GM11168 (cell line): ENCODE results near the gene ATP6V1A.
"Not testable (repeated sequence)": the region's sequence is repeated elsewhere in the genome, so short reads cannot be mapped to it uniquely, and the experiment has no call there.

ENCODE experiments used
- in situ Hi-C: fragments of 300-500 bp; cut with MboI; formaldehyde crosslinking; loops from one replicate; pipeline ENCODE4 v1.12.0; 2022; ENCODE audit warnings: low sequenced_read_pairs; ENCODE audit not compliant: unreplicated experiment

The ATP6V1A gene

DNA sequence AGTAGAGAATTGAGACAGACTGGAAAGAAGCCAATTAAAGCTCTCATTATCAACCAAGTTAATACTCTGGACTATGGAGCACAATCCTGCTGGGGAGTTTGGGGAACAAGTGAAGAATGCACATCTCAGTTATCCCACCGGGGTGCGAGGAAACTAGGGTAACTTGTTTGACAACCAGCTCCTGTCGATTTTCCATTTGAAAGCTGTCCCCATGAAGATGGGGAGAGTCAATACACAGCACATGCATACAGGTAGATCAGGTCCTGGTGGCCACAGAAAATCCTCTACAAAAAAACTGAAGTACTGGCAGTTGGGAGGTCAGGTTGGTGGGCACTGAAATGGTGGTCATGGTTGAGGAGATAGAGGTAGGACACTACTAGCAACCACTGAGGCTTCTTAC lies 66.0 kb downstream of the ATP6V1A start:
- in situ Hi-C loops: no loop called here

DNA sequence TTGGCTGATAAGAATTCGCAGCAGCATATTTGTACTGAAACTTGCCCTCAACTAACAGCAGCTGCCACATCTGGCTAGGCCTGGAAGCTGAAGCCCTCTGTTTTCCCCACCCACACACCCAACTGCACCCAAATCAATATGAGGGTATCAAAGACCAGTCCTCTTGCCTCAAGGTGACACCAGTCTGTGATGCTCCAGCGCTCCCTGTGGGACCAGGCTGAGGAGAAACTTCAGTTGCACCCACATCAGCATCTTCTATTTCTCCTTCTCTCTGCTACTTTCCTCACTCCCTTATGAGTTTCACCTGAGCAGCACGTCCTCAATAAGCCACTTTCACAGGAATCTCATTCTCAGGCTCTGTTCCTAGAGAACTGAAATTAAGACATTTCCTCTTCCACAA lies 73.0 kb downstream of the ATP6V1A start:
- in situ Hi-C loops: no loop called here

DNA sequence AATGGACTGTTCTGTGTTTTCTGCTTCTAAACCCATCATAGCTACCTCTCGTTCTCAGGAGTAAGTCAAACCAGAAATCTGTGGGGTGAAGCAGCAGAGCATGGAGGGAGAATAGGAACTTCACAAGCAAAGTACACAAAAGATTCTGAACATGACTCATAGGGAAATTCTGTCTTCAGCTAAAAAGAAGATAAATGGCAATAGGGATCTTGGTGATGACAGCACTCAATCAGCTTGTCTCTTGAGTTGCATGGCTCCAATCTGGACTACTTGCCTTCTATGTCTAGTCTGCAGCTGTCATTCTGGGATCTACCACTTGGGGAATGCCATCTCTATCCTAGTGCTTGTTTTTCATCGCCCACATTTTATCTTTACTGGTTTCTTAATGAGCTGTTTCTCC lies 78.3 kb downstream of the ATP6V1A start:
- in situ Hi-C loops: no loop called here

DNA sequence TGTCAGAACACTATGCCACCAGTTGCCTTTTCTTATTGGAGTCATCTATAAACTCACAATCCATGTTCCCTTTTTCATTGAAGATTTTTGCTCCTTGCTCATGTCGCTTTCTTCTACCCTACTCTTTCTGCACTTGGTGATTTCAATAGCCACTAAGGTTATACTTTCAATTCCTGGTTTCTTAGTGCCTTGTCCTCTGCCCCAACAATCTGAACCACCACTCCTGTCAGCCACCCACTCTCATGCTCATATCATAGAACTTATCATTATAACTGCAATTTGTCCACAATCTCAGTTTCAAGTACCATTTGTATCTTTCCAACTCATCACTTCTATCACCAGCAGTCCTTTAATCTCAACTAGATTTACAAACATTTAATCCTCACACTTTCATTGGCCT lies 81.8 kb downstream of the ATP6V1A start:
- in situ Hi-C loops: no loop called here

DNA sequence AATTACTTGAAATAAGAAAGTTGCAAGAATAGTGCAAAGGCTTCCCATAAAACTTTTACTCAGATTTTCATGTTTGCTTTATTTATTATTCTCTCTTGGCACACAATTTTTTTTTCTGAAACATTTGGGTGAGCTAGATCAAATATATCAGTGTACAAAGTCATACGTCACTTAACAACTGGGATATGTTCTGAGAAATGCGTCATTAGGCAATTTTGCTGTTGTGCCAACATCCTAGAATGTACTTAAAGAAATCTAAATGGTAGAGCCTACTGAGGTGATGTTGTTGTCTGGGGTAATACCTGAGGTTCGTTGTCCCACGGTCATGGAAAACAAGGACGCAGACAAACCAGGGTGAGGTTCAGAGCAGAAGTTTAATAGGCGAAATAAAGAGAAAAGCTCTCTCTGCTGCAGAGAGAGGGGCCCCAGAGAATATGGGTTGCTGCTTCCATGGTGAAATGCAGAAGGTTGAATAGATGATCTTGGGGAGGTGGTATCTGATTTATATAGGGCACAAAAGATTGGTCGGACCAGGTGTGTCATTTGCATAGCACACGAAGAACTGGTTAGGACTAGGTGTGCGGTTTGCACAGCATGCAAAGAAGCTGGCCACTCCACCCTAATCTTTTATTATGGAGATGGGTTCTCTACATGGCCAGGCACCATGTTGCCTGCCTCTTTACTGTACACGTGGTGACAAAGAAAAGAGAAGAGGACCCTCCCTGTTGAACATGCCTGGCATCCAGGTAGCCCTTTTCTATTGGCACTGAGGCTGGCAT lies 82.9 kb downstream of the ATP6V1A start:
- in situ Hi-C loops: no loop called here

DNA sequence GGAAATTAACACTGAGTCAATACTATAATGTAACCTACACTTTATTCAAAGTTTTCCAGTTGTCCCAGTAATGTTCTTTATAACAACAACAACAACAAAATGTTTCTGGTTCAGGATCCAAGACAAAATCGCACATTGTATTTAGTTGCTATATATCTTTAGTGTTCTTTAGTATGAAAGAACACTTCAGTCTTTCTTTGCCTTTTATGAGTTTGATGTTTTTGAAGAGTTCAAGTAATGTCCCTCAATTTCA lies 84.2 kb downstream of the ATP6V1A start:
- in situ Hi-C loops: no loop called here

DNA sequence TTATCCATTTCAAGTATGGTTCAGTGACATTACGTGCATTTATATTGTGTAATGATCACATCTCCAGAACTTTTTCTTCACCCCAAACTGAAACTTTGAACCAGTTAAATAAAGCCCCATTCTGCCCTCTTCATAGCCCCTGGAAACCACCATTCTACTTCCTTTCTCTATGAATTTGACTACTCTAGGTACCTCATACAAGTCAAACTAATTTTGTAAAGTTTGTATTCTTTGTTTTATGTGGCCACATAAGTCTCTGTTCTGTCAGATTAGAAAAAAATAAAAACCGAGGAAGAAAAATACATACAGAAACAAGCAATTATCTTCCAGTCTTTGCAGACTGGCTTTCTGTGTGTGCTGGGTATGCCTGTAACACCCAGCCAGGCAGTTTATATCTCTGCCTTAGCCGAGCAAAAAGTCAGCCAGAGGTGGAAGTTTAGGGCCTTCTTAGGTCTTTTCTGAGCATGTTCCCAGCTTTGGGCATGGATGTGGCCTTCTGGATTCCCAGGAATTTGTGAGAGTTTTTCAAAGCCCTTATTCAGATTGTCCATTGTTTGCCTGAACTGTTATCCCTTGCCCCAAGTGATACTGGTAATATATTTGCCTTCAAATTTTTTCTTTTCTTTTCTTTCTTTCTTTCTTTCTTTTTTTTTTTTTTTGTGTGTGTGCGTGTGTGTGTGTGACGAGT lies 85.8 kb downstream of the ATP6V1A start:
- in situ Hi-C loops: no loop called here

DNA sequence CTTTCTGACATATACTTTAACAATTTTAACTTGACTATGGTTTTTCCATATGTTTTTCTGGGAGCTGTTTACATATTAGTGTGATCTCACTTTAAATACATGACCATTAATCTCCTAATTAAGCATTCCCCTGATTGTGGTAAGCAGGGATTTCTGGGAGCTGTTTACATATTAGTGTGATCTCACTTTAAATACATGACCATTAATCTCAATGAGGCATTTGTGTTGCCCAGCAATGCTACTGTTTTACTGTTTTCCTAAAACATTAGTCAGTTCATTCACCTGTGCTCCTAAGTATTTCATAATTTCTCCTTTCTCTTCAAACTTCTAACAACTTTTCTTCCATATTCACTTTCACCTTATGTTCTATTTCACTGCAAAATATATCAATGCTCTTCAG lies 88.1 kb downstream of the ATP6V1A start:
- in situ Hi-C loops: no loop called here

DNA sequence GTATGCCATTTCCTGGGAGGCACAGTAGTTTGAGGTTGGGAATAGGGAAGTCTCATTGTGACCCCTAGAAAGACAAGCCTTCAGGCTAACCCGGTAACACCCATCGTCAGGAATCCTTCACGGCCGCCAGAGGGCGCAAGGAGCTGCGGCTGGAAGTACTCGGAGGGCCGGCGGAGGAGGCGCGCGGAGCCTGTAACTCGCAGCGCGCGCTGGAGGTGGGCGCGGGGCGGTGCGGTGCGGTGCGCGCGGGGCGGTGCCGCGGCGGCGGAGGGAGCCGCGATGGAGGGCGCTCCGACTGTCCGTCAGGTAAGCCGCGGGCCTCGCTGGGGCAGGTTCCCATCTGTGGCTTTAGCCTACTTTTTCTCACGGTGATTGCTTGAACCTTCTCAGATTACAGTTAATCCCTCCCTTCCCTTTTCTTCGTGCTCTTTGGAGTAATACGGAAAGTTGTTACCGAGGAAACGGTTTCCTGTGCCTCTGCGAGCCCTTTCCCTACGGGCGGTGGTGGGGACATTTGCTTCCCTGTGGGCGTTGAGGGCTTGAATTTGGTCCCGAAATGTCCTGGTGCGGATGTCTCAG lies 91.9 kb downstream of the ATP6V1A start, which contains the start of gene GRAMD1C:
TSS of gene GRAMD1C (plus strand) at position 158 of the 579 bp plus-strand sequence. CDS start at position 280, 122 bp downstream.
- in situ Hi-C loops: no loop called here

DNA sequence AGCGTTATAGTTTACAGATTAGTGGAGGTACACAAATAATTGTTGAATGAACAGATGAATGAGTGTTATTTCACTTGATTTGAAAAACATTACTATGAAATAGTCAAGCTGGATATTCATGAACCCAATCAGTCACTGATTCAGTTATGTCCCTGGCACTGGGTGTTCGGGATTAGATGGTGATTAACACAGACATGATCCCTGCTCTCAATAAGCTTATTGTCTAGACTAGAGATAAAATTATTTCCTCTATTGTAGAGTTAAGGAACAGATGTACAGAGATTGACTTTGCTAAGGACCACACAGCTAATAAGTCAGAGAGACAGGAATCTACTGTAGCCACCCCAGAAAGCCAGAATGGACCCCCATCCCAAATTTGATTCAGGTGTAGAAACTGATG lies 92.7 kb downstream of the ATP6V1A start:
- in situ Hi-C loops: no loop called here

DNA sequence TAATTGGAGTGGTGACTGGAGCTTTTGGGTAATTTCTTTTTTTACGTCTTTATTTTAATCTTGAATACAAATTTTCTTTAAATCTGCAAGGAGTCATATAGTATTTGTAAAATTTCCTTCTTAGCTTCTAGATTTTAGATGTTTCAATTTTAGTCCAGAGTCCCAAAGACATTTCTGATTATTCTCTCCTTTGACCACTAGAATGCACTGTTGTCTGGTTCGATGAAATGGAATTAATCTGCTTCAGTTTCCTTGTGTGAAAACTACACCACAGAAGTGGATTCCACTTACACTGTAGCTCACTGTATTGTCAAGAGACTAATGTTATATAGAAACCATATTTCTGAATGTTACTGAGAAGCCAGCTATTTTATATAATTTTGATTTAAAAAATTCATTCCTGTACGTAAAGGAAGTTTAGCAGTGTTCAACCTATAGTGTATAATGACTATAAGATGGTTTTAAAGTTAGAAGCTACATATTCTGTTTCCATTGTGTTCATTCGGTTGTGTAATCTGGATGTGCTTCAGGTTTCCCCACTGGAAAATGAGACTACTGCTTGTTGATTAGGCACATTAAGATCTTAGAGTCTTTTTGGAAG lies 97.9 kb downstream of the ATP6V1A start:
- in situ Hi-C loops: loop anchor here (5.0 to 10.0 kb wide), 2 partner anchors 68 to 260 kb away; no protein-coding TSS in a partner anchor

DNA sequence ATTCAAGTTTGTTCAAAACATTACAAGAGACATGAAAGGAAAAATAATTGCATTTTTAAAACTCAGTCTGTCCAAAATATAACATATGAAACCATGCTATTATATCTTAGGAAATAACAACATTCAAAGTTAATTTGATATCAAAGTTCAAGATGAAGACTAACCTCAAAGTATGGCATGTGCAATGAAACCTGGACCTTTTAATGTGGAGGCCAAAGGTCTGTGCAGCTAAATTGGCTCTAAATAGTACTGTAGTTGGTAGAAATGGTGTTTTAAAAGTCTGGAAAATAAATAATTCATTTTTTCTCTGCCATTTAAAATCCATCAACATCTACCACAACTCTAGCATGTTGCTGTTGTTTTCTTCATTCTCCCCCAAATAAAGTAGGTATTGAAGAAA lies 100.4 kb downstream of the ATP6V1A start:
- in situ Hi-C loops: loop anchor here (5.0 to 10.0 kb wide), 2 partner anchors 65 to 262 kb away; no protein-coding TSS in a partner anchor

DNA sequence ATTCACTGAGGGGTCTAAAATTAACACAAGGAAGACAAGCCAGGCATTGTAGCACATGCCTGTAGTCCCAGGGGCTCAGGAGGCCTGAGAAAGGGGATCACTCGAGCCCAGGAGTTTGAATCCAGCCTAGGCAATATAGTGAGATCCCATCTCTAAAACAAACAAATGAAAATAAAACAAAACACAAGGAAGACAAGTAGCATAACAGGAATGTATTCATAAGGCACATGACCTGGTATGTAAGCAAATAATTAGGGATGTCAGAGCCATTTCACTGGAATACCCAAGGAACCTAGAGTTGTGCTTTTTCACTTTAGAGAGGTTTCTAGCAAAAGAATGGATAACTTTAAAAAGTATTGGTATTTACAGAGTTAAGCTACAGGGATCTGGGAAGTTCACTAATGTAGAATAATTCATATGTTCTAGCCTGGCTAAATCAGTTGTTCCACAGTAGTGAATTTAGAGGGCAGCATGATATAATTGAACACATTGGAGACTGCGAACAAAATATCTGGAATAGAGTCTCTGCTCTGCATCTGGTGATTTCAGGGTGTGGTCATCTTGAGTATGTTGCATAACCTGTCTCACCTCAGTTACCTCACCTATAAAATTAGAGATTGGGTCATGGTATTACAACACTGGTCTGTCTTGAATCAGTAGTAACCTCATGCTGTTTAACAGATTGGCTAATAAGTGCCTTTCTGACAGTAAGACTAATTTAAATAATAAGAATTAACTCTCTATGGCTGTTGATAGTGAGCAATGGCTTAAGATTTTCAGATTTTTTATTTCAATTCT lies 101.0 kb downstream of the ATP6V1A start:
- in situ Hi-C loops: loop anchor here (5.0 to 10.0 kb wide), 2 partner anchors 64 to 263 kb away; no protein-coding TSS in a partner anchor

DNA sequence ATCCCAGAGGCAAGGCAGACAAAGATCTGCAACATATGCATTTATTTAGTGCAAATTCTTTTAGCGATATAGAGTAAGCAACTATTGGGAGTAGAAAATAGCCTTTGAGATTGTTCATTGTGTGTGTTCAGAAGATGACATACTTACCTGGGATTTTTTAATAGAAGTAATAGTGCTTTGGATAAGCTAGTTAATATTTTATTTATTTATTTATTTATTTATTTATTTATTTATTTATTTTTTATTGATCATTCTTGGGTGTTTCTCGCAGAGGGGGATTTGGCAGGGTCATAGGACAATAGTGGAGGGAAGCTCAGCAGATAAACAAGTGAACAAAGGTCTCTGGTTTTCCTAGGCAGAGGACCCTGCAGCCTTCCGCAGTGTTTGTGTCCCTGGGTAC lies 102.2 kb downstream of the ATP6V1A start:
- in situ Hi-C loops: loop anchor here (5.0 to 10.0 kb wide), 2 partner anchors 63 to 264 kb away; no protein-coding TSS in a partner anchor

DNA sequence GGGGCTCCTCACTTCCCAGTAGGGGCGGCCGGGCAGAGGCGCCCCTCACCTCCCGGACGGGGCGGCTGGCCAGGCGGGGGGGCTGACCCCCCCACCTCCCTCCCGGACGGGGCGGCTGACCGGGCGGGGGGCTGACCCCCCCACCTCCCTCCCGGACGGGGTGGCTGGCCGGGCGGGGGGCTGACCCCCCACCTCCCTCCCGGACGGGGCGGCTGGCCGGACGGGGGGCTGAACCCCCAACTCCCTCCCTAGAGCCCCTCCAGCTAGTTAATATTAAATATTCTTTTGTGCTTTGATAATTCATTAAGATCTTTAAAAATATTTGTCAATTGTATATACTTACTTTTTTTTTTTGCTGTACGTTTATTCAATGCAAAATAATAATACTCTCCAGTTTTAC lies 103.0 kb downstream of the ATP6V1A start:
- in situ Hi-C loops: loop anchor here (5.0 to 10.0 kb wide), 2 partner anchors 62 to 265 kb away; no protein-coding TSS in a partner anchor

DNA sequence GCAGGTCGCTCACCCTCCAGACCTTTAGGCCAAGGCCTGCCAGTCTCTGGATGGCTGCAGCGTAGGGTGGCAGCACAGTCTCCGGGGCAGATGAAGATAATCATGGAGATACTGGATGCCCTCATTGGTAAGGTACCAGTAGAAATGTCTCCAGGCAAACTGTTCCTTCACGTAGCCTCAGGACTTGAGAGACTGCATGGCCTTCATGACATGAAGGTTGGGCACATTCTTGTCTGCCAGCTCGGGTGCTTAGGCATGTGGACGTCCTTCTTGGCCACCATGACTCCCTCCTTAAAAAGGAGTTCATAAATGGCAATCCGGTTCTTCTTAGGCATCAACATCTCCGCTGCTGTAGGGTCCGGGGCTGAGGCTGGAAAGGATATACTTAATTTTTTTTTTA lies 103.6 kb downstream of the ATP6V1A start:
- in situ Hi-C loops: not testable (repeated sequence)

DNA sequence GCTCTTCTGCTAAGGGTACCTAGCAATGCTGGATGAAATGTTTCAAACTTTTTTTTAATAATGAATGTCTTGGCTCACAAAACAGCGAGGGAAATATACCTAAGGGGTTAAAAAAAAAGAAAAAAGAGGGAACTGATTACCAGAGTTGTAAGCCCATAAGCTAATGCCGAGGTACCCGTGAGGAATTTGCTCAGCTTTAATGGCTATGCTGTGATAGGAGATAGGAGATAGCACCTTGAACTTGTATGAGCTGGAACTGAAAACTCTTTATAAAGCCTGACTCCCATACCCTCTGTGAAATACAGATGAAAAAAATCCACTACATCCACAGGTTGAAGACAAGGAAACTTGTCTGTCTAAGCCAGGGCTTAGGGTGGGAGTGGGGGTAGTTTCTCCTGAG lies 105.7 kb downstream of the ATP6V1A start:
- in situ Hi-C loops: no loop called here
